HUES6 (cell line): ENCODE measurements around the gene GFOD2.
"Not testable (repeated sequence)": the region's sequence is repeated elsewhere in the genome, so short reads cannot be mapped to it uniquely, and the experiment has no call there.

Experiments
- H3K27ac ChIP-seq: 2 replicates; pipeline ENCODE4 v1.7.0; 2013; ENCODE audit warnings: low read depth, mild to moderate bottlenecking, low read length, inconsistent platforms
- H3K27me3 ChIP-seq: 2 replicates; pipeline ENCODE4 v1.6.1; 2013; ENCODE audit warnings: low read length; ENCODE audit not compliant: control insufficient read depth, insufficient read depth
- H3K36me3 ChIP-seq: 2 replicates; pipeline ENCODE4 v1.6.1; 2013; ENCODE audit warnings: low read length; ENCODE audit not compliant: control insufficient read depth, insufficient read depth
- H3K4me1 ChIP-seq: 2 replicates; pipeline ENCODE4 v1.6.1; 2013; ENCODE audit warnings: low read length; ENCODE audit not compliant: control insufficient read depth, insufficient read depth
- H3K4me3 ChIP-seq: 2 replicates; pipeline ENCODE4 v1.5.1; 2013; ENCODE audit warnings: low read depth, low read length
- H3K9ac ChIP-seq: one replicate; pipeline ENCODE4 v1.6.1; 2013; ENCODE audit warnings: mild to moderate bottlenecking, low read length
- H3K9me3 ChIP-seq: 2 replicates; pipeline ENCODE4 v1.6.1; 2013; ENCODE audit warnings: low read depth, low read length; ENCODE audit not compliant: control insufficient read depth, insufficient read depth

The GFOD2 gene

DNA sequence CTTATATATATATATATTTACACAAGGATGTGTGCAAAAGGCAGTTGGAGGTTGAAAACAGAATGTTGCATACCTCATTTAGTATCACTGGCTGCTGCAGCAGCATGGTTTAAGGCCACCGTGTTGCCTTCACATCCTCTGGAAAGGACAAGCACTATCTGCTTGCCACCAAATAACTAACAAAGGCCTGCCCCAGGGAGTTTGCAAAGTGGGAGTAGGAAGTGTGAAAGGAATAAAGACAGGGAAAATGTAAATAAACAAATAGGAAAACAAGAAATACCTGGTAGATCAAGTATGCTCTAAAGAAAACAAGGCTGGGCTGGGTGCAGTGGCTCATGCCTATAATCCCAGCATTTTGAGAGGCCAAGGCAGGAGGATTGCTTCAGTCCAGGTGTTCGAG, 33.5 kb upstream of the GFOD2 start:
- Histone ChIP-seq H3K4me3 (no peak overlapping the region), H3K9ac (no peak overlapping the region)

DNA sequence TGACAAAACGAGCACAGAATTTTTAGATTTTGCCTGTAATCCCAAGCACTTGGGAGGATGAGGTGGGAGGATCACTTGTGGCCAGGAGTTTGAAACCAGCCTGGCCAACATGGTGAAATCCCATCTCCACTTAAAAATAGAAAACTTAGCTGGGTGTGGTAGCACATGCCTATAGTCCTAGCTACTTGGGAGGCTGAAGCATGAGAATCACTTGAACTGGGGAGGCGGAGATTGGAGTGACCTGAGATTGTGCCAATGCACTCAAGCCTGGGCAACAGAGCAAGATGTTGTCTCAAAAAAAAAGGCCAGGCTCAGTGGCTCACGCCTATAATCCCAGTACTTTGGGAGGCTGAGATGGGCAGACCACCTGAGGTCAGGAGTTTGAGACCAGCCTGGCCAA, 32.2 kb upstream of the GFOD2 start:
- H3K9me3 ChIP-seq, H3K9ac ChIP-seq, H3K27ac ChIP-seq, H3K36me3 ChIP-seq, H3K27me3 ChIP-seq, H3K4me3 ChIP-seq, H3K4me1 ChIP-seq: not testable (repeated sequence)

More for the DNA sequence above, 33.5 kb upstream of the GFOD2 start:
- H3K4me1 ChIP-seq, result peaks cover 6% of the 10 kb centered on the region; the same call in 1 of the 2 replicates
- H3K27me3 ChIP-seq, result no peaks in the 10 kb centered on the region
- 0 out of 2 replicates have a peak, but pooled peaks cover 3% of the 10 kb centered on the region for H3K36me3 ChIP-seq
- H3K27ac ChIP-seq, result no peak overlapping the region
- no peaks in the 10 kb centered on the region for H3K9me3 ChIP-seq

DNA sequence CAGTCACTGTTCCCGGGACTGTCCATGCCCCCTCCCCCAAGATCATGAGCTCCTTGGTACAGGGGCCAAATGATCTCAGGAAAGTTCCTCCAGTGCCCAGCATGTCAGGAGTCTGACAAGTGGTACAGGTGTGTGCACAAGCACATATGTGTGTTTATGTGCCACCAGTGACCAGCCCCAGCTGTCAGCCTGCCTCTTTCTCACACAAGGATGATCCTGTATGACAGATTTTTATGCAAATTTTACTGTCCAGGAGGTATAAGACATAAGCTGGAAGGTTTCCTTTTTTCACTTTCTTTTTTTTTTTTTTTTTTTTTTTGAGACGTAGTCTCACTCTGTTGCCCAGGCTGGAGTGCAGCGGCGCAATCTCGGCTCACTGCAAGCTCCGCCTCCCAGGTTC, 31.4 kb upstream of the GFOD2 start:
- Histone ChIP-seq H3K9ac (no peak overlapping the region), H3K27me3 (no peaks in the 10 kb centered on the region), H3K9me3 (no peaks in the 10 kb centered on the region), H3K27ac (no peak overlapping the region), H3K4me3 (no peak overlapping the region), H3K36me3 (no peaks in the 10 kb centered on the region), H3K4me1 (peaks cover 6% of the 10 kb centered on the region; the same call in 1 of the 2 replicates)

DNA sequence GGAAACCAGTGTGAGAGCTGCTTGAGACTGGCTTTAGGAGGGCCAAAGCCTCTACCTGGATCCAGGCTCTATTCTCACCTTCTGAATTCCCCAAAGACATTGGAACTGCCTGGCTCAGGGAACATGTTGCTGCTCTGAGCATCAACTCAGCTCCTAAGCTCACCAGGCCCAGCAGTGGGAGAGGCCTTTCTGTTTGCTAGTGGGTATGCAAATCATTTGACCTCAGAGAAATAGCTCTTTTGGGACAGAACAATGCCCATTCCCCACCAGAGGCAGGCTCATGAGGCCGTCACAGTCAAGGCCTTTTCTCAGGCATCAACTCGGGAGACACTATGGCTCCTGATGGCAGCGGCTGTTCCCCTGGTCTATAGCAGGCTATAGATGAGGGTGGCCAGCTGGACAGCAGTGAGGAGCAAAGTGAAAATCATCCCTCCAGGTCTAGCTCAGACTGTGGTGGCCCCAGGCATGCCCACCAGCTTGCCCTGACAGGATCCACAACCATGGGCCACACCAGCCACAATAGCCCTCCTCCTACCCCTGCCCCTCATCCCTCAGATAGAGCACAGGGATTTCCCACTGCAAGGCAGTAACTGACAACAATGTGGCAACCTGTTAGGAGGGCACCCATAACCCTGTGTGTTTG, 30.4 kb upstream of the GFOD2 start:
- no peak overlapping the region for H3K27ac ChIP-seq
- no peak overlapping the region for H3K9ac ChIP-seq
- 0 out of 2 replicates have a peak, but pooled peaks cover under 1% of the 10 kb centered on the region for H3K36me3 ChIP-seq
- no peaks in the 10 kb centered on the region for H3K9me3 ChIP-seq
- H3K27me3 ChIP-seq, result no peaks in the 10 kb centered on the region
- peaks cover 6% of the 10 kb centered on the region; the same call in 1 of the 2 replicates for H3K4me1 ChIP-seq
- no peak overlapping the region for H3K4me3 ChIP-seq

DNA sequence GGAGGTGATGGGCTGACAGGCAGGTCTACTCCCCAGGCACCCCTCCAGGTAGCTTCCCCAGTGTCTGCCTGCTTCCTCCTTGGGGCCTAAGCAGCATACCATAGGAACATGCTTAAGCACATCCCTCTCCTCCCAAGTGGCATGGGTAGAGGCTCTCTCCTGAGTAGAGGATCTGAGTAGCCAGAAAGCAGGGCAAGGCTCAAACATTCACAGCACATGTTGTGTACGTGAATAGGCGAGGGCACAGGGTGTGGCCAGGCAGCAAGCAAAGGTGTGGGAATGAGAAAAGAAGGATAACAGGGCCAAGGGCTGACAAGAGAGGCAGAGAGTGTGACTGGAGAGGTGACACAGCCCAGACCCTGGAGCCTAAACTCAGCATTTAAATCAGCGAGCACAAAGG, 29.7 kb upstream of the GFOD2 start:
- H3K27ac ChIP-seq, result no peak overlapping the region
- no peaks in the 10 kb centered on the region for H3K9me3 ChIP-seq
- H3K9ac ChIP-seq, result no peak overlapping the region
- peaks cover 6% of the 10 kb centered on the region; the same call in 1 of the 2 replicates for H3K4me1 ChIP-seq
- no peaks in the 10 kb centered on the region for H3K27me3 ChIP-seq
- no peak overlapping the region for H3K4me3 ChIP-seq
- peaks cover 8% of the 10 kb centered on the region for H3K36me3 ChIP-seq

DNA sequence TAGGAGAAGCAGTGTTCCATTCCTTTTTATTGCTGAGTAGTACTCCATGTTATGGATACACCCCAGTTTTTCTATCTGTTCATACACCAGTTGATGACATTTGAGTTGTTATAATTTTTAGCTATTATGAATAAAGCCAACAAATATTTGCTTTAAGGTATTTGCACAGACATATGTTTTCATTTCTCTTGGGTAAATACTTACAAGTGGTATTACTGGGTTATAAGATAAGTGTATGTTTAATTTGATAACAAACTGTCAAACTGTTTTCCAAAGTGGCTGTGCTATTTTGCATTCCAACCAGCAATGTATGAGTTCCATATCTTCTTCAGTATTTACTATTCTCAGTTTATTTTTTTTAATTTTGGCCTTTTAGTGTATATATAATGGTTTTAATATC, 27.7 kb upstream of the GFOD2 start:
- Histone ChIP-seq H3K9me3 (no peaks in the 10 kb centered on the region), H3K9ac (no peak overlapping the region), H3K4me1 (peaks cover 6% of the 10 kb centered on the region; the same call in 1 of the 2 replicates), H3K4me3 (no peak overlapping the region), H3K36me3 (peaks cover 24% of the 10 kb centered on the region), H3K27me3 (no peaks in the 10 kb centered on the region), H3K27ac (no peak overlapping the region)

DNA sequence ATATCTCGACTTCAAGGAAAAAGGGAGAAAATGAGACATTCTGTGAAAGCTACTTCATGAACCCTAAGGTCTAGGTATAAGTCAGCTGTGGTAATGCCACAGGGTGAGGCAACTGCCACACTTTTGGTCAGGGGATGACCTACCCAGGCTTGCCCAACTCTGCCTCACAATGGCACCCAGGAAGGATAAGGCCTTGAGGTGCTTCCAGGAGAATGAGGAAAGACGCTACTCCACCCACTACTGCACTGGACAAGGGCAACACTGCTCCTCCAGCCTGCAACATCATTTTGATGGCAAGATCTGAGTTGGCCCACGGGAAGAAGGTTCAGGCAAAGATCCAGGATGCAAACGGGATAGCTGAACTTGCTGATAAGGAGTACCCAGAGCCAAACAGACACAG, 22.0 kb upstream of the GFOD2 start:
- Histone ChIP-seq H3K27me3 (no peaks in the 10 kb centered on the region), H3K36me3 (peaks cover 43% of the 10 kb centered on the region), H3K9ac (no peak overlapping the region), H3K9me3 (no peaks in the 10 kb centered on the region), H3K4me1 (no peaks in the 10 kb centered on the region), H3K27ac (no peak overlapping the region), H3K4me3 (no peak overlapping the region)

DNA sequence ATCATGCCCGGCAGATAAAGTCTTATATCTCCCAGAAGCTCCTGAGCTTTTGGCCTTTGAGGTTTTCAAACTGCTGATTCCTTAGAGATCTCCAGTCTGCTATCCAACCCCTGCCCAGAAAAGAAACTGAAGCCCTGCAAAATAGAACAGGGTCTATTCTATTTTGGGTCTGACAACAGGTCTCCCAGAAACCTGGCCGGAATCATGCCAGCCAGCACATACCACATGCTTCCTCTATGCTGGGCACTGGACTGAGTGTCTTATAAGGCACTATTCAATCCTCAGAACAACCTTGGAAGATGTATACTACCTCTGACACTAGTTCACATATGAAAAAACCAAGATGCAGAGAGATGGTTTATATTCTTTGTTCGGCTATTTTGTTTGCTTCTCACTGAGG, 21.3 kb upstream of the GFOD2 start:
- Histone ChIP-seq H3K36me3 (peaks cover 43% of the 10 kb centered on the region), H3K9me3 (no peaks in the 10 kb centered on the region), H3K9ac (no peak overlapping the region), H3K4me1 (no peaks in the 10 kb centered on the region), H3K27me3 (no peaks in the 10 kb centered on the region), H3K4me3 (no peak overlapping the region), H3K27ac (no peak overlapping the region)

DNA sequence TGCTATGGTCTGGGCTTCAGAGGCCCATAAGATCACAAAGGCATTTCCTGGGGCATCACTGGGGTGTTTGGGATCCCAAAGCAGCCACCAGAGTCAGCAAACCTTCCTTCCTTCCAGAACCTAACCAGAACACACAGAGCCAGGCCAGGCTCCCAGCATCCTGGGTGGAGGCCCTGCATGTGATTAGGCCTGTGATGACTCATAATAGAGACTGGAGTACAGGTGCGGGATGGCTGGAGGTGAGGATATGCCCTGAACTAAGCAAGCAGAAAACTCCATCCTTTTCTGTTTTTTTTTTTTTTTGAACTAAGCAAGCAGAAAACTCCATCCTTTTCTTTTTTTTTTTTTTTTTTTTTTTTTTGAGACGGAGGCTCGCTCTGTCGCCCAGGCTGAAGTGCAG, 17.7 kb upstream of the GFOD2 start:
- Histone ChIP-seq H3K36me3 (peaks cover 31% of the 10 kb centered on the region), H3K9me3 (no peaks in the 10 kb centered on the region), H3K27me3 (no peaks in the 10 kb centered on the region), H3K9ac (no peak overlapping the region), H3K27ac (no peak overlapping the region), H3K4me3 (no peak overlapping the region), H3K4me1 (no peaks in the 10 kb centered on the region)

DNA sequence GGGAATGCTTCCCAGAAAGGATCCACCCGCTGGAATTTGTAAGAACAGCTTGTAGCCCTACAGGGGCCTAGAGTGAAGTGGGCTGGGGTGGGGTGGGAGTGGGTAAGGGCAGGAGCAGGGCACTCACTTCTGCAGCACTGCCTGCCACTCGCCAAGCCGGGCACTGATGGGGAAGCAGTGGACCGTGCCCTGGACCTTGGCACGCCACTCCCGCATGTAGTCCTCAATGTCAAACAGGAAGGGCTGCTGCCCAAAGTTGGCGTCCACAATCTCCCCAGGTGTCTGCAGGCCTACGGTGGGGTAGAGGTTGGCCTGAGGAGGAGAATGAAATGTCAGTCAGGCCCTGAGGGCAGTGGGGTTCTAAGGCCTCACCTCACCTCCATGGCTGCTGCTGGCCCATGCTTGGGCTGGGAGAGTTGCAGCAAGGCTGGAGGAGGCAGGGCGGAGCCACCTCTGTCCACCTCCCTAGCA, 15.7 kb upstream of the GFOD2 start:
- peaks cover 31% of the 10 kb centered on the region for H3K36me3 ChIP-seq
- no peak overlapping the region for H3K27ac ChIP-seq
- H3K4me1 ChIP-seq, result no peaks in the 10 kb centered on the region

DNA sequence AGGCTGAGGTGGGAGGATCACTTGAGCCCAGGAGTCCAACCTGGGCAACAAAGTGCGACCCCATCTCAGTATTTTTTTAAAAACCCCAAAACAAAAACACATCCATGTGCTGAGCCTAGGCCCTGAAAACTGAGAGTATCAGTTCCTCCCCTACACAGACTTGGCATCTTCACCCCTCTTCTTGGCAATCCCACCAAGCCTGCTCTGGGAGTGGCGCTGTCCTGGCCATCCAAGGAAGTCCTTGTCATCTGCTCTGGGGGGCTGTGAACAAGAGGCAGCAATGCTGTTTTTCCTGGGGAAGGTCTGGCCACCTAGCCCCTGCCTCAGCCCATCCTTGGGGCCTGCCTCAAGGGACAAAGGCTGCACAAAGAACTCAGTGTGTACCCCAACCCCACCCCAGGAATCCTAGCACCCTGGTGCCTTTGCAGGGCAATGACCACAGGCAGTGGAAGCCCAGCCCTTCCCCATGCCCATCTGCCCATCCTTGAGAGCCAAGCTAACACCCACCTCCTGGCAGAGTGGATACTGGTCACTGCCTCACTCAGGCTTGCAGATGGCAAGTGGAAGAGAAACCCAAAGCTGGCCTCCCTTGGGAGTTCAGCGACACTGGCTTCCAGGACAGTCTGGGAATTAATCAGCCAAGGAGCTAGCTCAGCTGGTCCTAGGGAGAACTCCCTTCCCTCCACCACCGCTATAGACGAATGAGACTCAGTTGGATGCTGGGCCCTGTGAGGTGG, 14.8 kb upstream of the GFOD2 start:
- Histone ChIP-seq H3K36me3 (peaks cover 36% of the 10 kb centered on the region), H3K4me3 (no peak overlapping the region), H3K27me3 (no peaks in the 10 kb centered on the region), H3K4me1 (no peaks in the 10 kb centered on the region), H3K9ac (no peak overlapping the region), H3K27ac (no peak overlapping the region), H3K9me3 (no peaks in the 10 kb centered on the region)

More for the DNA sequence above, 15.7 kb upstream of the GFOD2 start:
- no peak overlapping the region for H3K4me3 ChIP-seq
- H3K9ac ChIP-seq, result no peak overlapping the region
- H3K27me3 ChIP-seq, result no peaks in the 10 kb centered on the region
- no peaks in the 10 kb centered on the region for H3K9me3 ChIP-seq
